ENCODE data around the gene CAMKV. TPM values are rescaled to one million over a fixed set of nuclear protein-coding genes. Genes with fewer than 3 reads are reported as not detected.
A peak's percentile ranks its signal among the peaks of the same experiment; 100 is the strongest.

CAMKV gene
- total and polyA plus RNA-seq, 2 of the 8 experiments (the other 6 are each of a cell fraction or from before 2014, with no cell fraction given): 56.3 to 66.4 TPM

GRCh38 chr3:49899815-49900214 lies 30.1 kb upstream of the CAMKV start:
- WGBS, 2 experiments (ENCODE audit: extremely low coverage in 1 of 2, insufficient coverage in 1 of 2, insufficient read length in 1 of 2, insufficient replicate concordance in 2 of 2, low coverage in 1 of 2, low lambda C conversion rate in 2 of 2, missing lambda C conversion rate in 1 of 2): 75% methylated on average over 5 of the region's 5 CpGs; no CpG with 5 or more reads in 1 of the 2 experiments

More at GRCh38 chr3:49899815-49900214, 30.1 kb upstream of the CAMKV start:
- Histone ChIP-seq H3K79me1 (ENCODE audit: low read depth, low read length) (no peaks in the 10 kb centered on the region), H2BK20ac (ENCODE audit: low read length) (no peak overlapping the region), H2BK15ac (ENCODE audit: low read length) (no peak overlapping the region), H3K9me3 (ENCODE audit: insufficient read depth in 2 of 2, low read depth in 1 of 2, low read length in 1 of 2) (no peaks in the 10 kb centered on the region), H3K23ac (ENCODE audit: insufficient read length) (no peak overlapping the region), H4K5ac (ENCODE audit: insufficient read length, low read depth, low read length) (no peak overlapping the region), H2BK12ac (ENCODE audit: low read depth, low read length) (no peak overlapping the region), H2AK5ac (ENCODE audit: low read depth, low read length) (no peak overlapping the region), H3K27me3 (replicated peaks in 1 of 4; ENCODE audit: control insufficient read depth in 3 of 4, extremely low read depth in 1 of 4, insufficient read depth in 3 of 4, low read length in 3 of 4) (peaks cover 0 to 3% (median 1%) of the 10 kb centered on the region in 4 experiments; a peak in 3 of 7 replicates), H3K56ac (replicated peaks; ENCODE audit: insufficient read length, low read depth, low read length) (no peak overlapping the region), H4K20me1 (replicated peaks in 1 of 2; ENCODE audit: control insufficient read depth in 1 of 2, insufficient read depth in 2 of 2, low read length in 2 of 2) (peaks cover 0 to 2% of the 10 kb centered on the region in 2 experiments), H3K4ac (replicated peaks; ENCODE audit: insufficient read length, low read depth, low read length) (no peak overlapping the region), H4K91ac (replicated peaks; ENCODE audit: insufficient read length, low read length) (no peak overlapping the region), H2BK5ac (ENCODE audit: low read depth, low read length) (no peak overlapping the region), H2BK120ac (replicated peaks; ENCODE audit: low read depth, low read length) (no peak overlapping the region), H3K14ac (ENCODE audit: insufficient read length) (no peak overlapping the region), H3K27ac (ENCODE audit: low read depth, low read length) (no peak overlapping the region), H3K4me2 (ENCODE audit: insufficient read depth in 1 of 2, low read depth in 2 of 2, low read length in 2 of 2) (no peak overlapping the region), H3K4me3 (ENCODE audit: extremely low read depth in 1 of 4, insufficient read depth in 2 of 4, low read depth in 3 of 4, low read length in 4 of 4) (no peak overlapping the region), H3K23me2 (ENCODE audit: low read depth, low read length) (no peaks in the 10 kb centered on the region; the same call in 1 of the 2 replicates), H3K4me1 (replicated peaks in 1 of 4; ENCODE audit: control insufficient read depth in 3 of 4, insufficient read depth in 4 of 4, low read length in 3 of 4) (peaks cover 0 to 9% (median 8%) of the 10 kb centered on the region in 4 experiments; a peak in 6 of 7 replicates), H3K9ac (replicated peaks in 1 of 4; ENCODE audit: extremely low read depth in 1 of 4, low read depth in 3 of 4, low read length in 3 of 4) (no peak overlapping the region), H2AFZ (ENCODE audit: low read length) (no peak overlapping the region), H3K79me2 (ENCODE audit: control insufficient read depth in 1 of 2, insufficient read depth in 2 of 2, low read length in 2 of 2) (no peaks in the 10 kb centered on the region), H3K18ac (ENCODE audit: extremely low read depth, low read length) (no peak overlapping the region), H4K8ac (ENCODE audit: extremely low read depth, insufficient read depth, low read length) (no peak overlapping the region), H3K36me3 (ENCODE audit: control insufficient read depth in 2 of 4, insufficient read depth in 4 of 4, low read length in 3 of 4) (no peaks in the 10 kb centered on the region)
- TF ChIP-seq RAD21 (IDR thresholded peaks at IDR 0.05 in 1 of 2, conservative IDR thresholded peaks at IDR 0.05 in 1 of 2; ENCODE audit: low read depth in 2 of 2, low read length in 2 of 2) (peak; percentile 74 to 84), RFX5 (IDR thresholded peaks at IDR 0.05; ENCODE audit: borderline replicate concordance, low read depth, low read length) (no peak), KDM4A (IDR thresholded peaks at IDR 0.05; ENCODE audit: low read depth, low read length, severe bottlenecking) (no peak), EZH2 (IDR thresholded peaks at IDR 0.05; ENCODE audit: low read depth, low read length, severe bottlenecking) (no peak)
- TF ChIP-seq, protein P1, sequence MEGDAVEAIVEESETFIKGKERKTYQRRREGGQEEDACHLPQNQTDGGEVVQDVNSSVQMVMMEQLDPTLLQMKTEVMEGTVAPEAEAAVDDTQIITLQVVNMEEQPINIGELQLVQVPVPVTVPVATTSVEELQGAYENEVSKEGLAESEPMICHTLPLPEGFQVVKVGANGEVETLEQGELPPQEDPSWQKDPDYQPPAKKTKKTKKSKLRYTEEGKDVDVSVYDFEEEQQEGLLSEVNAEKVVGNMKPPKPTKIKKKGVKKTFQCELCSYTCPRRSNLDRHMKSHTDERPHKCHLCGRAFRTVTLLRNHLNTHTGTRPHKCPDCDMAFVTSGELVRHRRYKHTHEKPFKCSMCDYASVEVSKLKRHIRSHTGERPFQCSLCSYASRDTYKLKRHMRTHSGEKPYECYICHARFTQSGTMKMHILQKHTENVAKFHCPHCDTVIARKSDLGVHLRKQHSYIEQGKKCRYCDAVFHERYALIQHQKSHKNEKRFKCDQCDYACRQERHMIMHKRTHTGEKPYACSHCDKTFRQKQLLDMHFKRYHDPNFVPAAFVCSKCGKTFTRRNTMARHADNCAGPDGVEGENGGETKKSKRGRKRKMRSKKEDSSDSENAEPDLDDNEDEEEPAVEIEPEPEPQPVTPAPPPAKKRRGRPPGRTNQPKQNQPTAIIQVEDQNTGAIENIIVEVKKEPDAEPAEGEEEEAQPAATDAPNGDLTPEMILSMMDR (IDR thresholded peaks at IDR 0.05; ENCODE audit: control extremely low read depth in 1 of 3, insufficient read depth in 1 of 3, low read depth in 1 of 3, low read length in 3 of 3): peak in 2 of 3 experiments; percentile 73; a peak in 3 of 4 replicates
- FAIRE-seq: no peak
- CTCF ChIA-PET (ENCODE audit: partially characterized antibody): interaction anchor here (0.6 to 16.1 kb wide), 31 partner anchors 10 to 712 kb away, joined by 3 to 306 read pairs (median 5); partner anchors contain the start of genes AMIGO3, CAMKV, CDHR4 and INKA1
- peak in 1 of 2 experiments; percentile 64 for DNase-seq (ENCODE audit: low read depth in 1 of 2, low spot score in 2 of 2)
- POLR2A ChIA-PET (ENCODE audit: partially characterized antibody): interaction anchor here (0.9 to 3.0 kb wide), 7 partner anchors 11 to 96 kb away, joined by 3 to 16 read pairs (median 3); partner anchors contain the start of genes INKA1 and TRAIP
